NB4 (cell line): ENCODE results near the gene KCNH3.

ENCODE experiments used
- DNase-seq: peaks from one replicate; pipeline ENCODE4 v3.0.0; 2010; ENCODE audit warnings: low read depth
- H3K4me3 ChIP-seq: one replicate; pipeline ENCODE4 v1.5.1; 2011; ENCODE audit warnings: mild to moderate bottlenecking, low read depth, low read length, moderate library complexity
- MYC ChIP-seq: IDR thresholded peaks from 2 replicates; pipeline ENCODE4 v1.6.1; 2011; ENCODE audit warnings: low read depth, low read length
- POLR2A ChIP-seq: IDR thresholded peaks from 2 replicates; pipeline ENCODE4 v1.6.1; 2011; ENCODE audit warnings: mild to moderate bottlenecking; ENCODE audit not compliant: insufficient read length; ENCODE audit errors: extremely low read depth
- TF ChIP-seq, protein P1 (sequence below): IDR thresholded peaks from 2 replicates; pipeline ENCODE4 v1.6.1; 2011; ENCODE audit warnings: low read depth, low read length
- TF ChIP-seq, protein P2 (sequence below): IDR thresholded peaks from one replicate; pipeline ENCODE4 v1.5.1; 2012; ENCODE audit warnings: low read depth, low read length

The KCNH3 gene

DNA sequence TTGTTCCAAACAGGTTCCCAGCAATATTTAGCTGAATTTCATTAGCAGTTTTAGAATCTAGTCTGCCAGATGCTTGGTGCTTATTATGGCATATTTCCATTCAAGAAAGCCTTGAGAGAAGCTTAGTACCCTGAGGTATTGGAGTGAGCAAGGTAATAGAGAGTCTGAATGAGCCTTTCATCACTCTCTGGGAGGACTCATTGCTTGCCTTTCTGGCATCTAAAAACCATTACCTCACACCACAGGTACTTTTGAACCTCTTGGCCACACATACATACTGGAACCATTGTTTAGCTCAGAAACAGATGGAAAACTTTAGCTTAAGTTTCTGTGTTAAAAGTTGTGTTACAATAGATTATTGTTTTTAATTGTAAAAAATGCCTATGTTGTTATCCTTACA, 27.4 kb upstream of the KCNH3 start:
- TF ChIP-seq MYC: no peak
- H3K4me3 ChIP-seq: no peak overlapping the region

GRCh38 chr12:49512546-49512945, 26.3 kb upstream of the KCNH3 start:
- TF ChIP-seq, protein P1, sequence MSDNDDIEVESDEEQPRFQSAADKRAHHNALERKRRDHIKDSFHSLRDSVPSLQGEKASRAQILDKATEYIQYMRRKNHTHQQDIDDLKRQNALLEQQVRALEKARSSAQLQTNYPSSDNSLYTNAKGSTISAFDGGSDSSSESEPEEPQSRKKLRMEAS: no peak
- no peak for TF ChIP-seq POLR2A
- no peak for TF ChIP-seq MYC
- TF ChIP-seq, protein P2, sequence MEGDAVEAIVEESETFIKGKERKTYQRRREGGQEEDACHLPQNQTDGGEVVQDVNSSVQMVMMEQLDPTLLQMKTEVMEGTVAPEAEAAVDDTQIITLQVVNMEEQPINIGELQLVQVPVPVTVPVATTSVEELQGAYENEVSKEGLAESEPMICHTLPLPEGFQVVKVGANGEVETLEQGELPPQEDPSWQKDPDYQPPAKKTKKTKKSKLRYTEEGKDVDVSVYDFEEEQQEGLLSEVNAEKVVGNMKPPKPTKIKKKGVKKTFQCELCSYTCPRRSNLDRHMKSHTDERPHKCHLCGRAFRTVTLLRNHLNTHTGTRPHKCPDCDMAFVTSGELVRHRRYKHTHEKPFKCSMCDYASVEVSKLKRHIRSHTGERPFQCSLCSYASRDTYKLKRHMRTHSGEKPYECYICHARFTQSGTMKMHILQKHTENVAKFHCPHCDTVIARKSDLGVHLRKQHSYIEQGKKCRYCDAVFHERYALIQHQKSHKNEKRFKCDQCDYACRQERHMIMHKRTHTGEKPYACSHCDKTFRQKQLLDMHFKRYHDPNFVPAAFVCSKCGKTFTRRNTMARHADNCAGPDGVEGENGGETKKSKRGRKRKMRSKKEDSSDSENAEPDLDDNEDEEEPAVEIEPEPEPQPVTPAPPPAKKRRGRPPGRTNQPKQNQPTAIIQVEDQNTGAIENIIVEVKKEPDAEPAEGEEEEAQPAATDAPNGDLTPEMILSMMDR: no peak
- no peak overlapping the region for H3K4me3 ChIP-seq
- no peak for DNase-seq

More for the DNA sequence above, 27.4 kb upstream of the KCNH3 start:
- no peak for DNase-seq

DNA sequence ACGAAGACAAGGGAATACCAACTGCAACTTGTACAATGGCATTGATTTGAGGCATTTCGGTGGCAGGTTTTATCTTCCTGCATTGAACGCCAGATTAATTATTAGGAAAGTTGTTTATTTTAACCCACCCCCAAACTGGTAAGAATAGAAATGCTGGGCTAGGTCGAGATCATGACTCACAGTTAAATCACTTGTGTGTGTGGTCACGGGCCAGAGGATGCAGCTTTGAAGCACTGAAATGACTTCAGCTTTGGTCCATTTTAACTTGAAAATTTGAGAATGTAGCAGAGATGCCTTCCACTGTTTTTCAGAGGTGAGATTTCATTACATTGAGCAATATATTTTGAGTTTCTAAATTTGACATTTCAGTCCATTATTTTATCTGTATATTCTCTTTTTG, 23.6 kb upstream of the KCNH3 start:
- peak; percentile 20 for DNase-seq
- TF ChIP-seq, protein P1: no peak
- TF ChIP-seq, protein P2: no peak
- TF ChIP-seq POLR2A (no peak), MYC (no peak)
- H3K4me3 ChIP-seq: no peak overlapping the region

- no peak overlapping the region for H3K4me3 ChIP-seq
- DNase-seq: no peak
- TF ChIP-seq MYC: no peak
- TF ChIP-seq, protein P1: no peak
- TF ChIP-seq POLR2A: no peak
- TF ChIP-seq, protein P2: no peak
These were observed 19.8 kb upstream of the KCNH3 start for GRCh38 chr12:49518914-49519573.

- DNase-seq: no peak
- TF ChIP-seq, protein P1: no peak
- TF ChIP-seq MYC (no peak), POLR2A (no peak)
- TF ChIP-seq, protein P2: no peak
- H3K4me3 ChIP-seq: no peak overlapping the region
These were observed 19.3 kb upstream of the KCNH3 start for GRCh38 chr12:49519574-49519936.

DNA sequence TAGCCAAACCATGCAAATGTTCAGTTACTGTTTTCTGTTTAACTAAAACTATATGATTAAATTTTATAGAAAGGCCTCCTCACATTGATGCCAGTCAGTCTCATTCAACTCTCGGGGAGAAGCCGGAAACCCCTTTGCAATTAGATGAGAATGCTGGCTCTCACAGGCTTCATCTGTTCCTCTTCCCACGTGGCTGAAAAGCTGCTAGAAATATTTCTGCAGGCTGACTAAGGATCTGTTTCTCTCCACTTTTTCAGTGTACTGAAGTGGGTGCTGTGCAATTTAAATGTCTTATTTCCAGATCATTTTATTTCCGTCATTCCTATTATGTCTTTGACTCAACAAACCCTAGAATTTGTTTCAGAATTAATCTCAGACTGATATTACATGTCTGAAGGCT, 17.4 kb upstream of the KCNH3 start:
- TF ChIP-seq, protein P2: no peak
- TF ChIP-seq POLR2A: no peak
- no peak for TF ChIP-seq MYC
- TF ChIP-seq, protein P1: no peak
- DNase-seq: no peak
- H3K4me3 ChIP-seq: no peak overlapping the region
